HG03575 (cell line): ENCODE results near the gene NMB.
"Not testable (repeated sequence)": the region's sequence is repeated elsewhere in the genome, so short reads cannot be mapped to it uniquely, and the experiment has no call there.

Source experiments
- ATAC-seq: cut with Tn5 transposase; IDR thresholded peaks from one replicate; pipeline ENCODE4 v1.9.1; 2021; ENCODE audit not compliant: unreplicated experiment, insufficient number of reproducible peaks, low FRiP score; ENCODE audit errors: extremely low read depth

Gene NMB, protein sequence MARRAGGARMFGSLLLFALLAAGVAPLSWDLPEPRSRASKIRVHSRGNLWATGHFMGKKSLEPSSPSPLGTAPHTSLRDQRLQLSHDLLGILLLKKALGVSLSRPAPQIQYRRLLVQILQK

DNA sequence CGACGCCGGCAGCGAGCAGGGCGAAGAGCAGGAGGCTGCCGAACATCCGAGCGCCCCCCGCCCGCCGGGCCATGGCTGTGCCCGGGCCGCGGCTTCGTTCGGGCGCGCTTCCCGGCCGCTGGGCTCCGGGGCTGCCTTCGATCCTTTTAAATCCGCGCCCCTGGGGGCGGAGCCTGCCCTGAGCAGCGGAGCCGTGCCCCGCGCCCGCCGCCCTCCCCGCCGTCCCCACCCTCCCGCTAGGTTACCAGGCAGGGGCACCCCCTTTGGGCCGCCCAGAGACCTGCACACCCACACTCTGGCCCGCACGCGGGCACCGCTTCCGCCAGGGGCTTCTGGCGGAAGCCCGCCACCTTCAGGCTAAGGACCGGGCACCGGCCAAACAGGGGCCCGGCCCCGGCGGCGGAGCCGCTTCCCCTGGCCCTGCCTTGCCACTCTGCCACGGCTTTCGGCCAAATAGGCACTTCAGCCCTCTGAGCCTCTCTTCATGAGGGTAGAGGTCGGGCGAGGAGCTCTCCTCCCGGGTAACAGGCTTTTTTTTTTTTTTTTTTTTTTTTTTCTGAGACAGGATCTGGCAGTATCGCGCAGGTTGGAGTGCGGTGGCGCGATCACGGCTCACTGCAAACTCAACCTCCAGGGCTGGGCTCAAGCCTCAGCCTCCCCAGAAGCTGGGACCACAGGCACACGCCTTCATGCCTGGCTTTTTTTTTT, at the start of gene NMB:
NMB (minus strand) TSS at position 120 of the 708 bp plus-strand sequence; CDS start at position 73, 47 bp downstream.
- no peak for ATAC-seq

DNA sequence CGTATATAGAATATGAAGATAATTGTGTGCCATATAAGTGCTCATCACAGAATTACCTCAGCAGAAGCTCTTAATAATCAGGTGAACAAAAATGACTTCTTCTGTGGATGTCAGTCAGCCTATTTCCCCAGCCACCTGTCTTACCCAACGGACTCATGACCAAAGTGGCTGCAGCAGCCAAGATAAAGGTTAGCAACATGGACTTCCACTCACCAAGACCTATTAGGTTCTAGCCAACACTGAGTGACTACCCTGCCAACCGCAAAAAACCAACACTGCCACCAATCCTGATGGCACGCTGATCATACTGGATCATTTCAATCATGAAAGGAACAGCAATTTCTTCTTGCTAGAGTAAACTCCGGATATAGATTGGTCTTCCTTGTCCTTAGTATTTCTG, 45.8 kb upstream of the NMB start:
- no peak for ATAC-seq

DNA sequence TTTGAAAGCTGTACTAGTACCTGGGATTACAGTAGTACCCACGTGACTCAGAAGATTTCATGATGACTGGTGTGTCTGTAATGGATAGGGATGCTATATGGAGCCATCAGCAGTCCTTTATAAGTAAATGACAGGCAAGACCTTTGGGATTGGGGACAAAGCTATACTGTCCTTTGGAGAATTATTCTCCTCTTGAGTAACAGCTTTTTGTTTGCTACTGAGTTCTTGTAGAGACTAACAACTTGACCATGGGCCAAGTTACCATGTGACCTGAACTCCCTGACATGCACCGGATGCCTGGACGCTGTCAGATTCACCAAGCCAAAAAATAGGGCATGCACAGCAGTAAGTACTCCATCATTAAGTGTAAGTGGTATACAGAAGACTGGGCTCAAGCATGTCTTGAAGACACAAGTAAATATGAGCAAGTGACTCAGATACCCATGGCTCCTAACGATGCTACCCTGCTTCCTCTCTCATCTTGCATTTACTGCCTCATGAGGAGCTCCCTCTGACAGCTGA, 45.0 kb upstream of the NMB start:
- no peak for ATAC-seq

DNA sequence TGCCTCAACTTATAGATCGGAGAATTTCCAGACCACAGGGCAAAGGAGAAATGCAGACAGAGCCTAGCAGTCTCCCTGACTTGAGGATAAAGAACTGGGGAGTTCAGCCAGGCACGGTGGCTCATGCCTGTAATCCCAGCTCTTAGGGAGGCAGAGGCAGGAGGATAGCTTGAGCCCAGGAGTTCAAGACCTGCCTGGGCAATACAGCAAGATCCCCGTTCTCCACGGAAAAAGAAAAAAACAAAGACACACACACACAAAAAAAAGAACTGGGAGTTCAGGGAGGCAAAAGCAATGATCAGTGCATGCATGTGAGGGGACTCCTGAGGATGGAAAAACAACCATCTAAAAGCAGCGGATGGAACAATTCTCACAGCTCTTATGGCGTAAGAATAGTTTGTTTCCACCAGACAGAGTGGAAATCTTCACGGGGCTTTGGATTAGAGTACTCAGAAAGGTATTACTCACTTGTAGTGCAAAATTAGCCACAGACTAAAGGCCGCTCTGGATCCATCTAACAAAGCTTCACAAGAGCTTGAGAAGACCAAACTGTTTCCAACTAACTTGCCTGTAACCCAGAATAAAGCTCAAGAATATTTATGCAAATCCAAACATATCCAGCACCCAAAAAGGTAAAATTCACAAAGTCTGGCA, 41.7 kb upstream of the NMB start:
- no peak for ATAC-seq

DNA sequence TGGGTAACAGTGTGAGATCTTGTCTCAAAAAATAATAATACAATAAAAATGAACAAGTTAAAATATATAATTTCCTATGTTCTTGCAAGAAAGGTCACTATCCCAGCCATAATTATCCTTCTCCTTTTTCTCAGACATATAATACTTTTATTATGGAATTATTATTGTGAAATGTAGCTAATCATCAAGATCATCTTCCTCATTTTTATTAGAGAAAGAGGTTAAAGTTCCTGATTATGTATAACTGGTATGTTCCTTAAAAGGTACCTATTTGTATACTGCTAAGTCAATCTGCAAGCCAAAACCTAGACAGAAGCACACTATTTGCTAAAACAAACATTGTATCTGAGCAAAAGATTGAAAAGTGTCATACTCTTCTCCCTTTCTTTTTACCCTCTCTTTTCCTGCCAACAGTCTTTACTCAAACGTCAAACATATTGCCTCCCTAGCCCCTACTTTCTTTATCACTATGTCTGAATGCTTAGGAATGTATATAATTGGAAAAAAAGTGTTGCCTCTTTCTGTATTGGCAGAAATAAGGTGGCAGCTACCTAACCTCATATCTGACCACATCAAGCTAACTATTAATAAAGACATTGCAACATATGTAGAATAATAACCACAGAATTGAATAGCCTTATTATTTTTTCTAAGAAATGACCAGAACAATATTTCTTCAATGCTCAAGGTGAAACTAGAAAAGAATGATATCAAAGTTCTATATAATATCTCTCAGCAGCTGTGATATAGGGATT, 39.4 kb upstream of the NMB start:
- no peak for ATAC-seq

DNA sequence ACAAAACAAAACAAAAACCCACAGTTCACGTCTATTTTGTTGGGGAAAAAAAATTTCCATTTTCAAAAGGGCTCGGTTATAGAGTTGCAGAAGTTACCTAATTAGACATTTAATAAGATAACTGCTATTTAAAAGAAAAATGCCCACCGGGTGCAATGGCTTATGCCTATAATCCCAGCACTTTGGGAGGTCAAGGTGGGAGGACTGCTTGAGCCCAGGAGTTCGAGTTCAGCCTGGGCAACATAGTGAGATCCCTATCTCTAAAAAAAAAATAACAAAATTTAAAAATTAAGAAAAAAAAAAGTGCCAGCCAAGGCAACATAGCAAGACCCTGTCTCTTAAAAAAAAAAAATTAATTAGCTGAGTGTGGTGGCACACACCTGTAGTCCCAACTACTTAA, 38.8 kb upstream of the NMB start:
- ATAC-seq = no peak

DNA sequence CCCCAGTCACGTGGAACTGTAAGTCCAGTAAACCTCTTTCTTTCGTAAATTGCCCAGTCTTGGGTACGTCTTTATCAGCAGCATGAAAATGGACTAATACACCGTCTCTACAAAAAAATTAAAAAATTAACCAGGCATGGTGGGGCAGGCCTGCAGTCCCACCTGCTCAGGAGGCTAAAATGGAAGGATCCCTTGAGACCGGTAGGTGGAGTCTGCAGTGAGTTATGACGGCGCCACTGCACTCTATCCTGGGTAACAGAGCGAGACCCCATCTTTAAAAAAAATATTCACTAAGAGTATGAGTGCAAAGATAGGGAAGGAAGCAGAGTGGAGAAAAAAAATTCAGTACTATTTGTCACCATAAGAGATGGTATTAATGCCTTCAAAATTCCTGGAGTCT, 32.3 kb upstream of the NMB start:
- ATAC-seq = no peak

DNA sequence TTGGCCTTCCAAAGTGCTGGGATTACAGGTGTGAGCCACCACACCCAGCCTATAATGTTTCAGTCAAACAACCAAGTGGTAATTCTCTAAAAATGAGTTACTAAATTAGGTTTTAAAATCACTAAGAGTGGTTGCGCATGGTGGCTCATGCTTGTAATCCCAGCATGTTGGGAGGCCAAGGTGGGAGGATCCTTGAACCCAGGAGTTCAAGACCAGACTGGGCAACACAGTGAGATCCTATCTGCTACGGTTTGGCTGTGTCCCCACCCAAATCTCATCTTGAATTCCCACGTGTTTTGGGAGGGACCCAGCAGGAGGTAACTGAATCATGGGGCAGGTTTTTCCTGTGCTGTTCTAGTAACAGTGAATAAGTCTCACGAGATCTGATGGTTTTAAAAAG, 31.9 kb upstream of the NMB start:
- ATAC-seq = no peak

DNA sequence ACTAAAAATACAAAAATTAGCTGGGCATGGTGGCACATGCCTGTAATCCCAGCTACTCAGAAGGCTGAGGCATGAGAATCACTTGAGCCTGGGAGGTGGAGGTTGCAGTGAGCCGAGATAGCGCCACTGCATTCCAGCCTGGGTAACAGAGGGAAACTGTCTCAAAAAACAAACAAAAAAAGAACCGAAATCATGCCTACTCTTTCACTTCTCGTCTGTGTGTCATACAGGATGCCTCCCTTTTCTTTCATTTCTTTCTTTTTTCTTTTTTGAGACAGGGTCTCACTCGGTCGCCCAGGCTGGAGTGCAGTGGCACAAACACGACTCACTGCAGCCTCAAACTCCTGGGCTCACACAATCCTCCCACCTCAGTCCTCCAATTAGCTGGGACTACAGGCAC, 28.4 kb upstream of the NMB start:
- not testable (repeated sequence) for ATAC-seq

DNA sequence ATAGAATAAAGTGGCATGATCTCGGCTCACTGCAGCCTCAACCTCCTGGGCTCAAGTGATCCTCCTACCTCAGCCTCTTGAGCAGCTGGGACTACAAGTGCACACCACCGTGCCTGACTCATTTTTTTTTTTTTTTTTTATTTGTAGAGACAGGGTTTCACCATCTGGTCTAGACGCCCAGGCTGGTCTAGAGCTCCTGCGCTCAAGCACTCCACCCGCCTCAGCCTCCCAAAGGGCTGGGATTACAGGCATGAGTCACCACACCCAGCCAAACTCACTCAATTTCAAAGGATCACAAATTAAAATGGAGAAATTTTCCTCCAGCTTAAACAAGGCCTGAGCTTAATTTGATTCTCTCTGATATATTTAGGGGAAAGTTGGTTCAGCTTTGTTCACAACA, 27.3 kb upstream of the NMB start:
- ATAC-seq = no peak

DNA sequence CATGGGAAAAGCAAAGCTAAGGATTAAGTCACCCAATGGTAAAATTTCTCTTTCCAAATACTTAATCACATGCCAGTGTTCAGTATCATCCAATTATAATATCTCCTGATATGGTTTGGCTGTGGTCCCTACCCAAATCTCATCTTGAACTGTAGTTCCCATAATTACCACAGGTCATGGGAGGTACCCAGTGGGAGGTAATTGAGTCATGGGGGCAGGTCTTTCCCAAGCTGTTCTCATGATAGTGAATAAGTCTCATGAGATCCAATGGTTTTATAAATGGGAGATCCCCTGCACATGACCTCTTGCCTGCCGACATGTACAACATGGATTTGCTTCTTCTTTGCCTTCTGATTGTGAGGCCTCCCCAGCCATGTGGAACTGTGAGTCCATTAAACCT, 26.1 kb upstream of the NMB start:
- ATAC-seq = no peak

DNA sequence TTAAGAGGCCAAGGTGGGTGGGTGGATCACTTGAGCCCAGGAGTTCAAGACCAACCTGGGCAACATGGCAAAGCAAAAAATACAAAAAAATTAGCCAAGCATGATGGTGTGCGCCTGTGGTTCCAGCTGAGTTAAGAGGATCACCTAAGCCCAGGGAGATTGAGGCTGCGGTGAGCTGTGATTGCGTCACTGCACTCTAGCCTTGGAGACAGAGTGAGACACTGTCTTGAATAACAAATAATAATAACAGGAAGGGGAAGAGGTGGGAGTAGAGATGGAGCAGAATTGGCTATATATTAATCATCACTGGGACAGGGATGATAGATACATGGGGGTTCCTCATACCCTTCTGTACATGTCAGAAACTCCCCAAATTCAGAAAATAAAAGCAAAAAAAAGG, 23.8 kb upstream of the NMB start:
- ATAC-seq = no peak

DNA sequence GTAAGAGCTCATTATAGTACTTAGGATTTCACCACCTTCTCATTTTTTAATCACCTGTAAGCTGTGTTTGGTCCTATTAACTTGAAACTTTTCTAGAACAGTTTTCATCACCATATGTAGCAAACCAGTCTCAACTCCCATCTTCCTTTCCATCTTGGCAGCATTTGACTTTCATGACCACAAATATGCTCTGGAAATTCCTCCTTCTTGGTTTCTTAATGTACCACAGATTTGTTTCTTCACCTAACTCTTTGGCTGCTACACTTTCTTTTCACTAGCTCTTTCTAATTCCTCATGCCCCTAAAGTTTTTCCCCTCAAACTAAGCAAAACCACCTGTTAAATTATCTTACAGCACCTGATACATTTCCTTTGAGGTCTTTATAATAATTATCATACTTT, 13.2 kb upstream of the NMB start:
- no peak for ATAC-seq

DNA sequence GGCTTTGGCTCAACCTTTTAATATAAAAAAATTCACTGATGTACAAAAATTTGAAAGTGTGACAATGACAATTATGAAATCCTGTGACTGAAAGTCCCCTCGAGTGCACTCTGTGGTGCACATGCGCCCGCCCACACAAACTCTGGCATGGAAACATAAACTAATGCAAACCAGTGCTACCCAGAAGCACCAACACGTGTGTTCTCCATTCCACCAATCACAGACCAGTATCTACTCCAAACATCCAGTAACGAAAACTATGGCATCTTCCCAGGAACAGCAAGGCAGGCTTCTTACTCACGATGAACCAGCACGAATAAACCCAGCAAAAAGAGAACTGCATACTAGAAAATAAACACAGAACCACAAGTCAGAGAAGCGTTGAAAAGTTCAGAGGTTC, 11.7 kb upstream of the NMB start:
- ATAC-seq = no peak

DNA sequence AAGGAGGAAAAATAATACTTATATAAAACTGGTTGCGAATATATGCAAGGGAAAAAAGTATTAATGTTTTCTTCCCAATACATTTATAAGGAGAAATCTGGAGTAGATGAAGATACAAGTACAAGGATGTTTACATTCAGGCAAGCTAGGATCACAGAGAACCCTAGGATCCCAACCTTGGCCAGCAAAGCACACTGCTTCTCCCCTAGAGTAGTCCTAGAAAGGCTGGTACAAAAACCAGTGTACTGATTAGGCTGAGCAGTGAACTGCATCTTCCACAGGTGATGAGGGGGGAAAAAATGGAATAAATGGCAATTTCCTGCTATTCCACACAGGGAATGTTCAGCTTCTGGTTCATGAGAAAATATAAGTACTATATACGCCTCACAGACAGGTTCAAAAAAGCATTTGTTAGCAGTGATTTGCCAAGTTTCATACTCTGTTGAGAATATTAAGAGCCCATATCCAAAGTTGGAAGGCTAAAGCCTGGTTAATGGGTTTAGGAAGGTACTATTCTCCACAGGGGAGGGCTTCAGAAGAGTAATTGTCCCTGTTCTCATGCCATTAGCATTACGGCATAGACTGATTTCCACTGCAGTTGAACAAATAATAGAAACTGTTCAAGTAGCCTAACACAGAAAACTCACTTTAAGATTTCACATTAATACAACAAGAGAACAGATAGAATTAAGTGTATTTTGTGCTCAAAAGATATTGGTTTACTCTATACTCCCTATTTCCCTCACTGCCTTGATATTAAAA, 10.4 kb upstream of the NMB start:
- ATAC-seq = no peak

DNA sequence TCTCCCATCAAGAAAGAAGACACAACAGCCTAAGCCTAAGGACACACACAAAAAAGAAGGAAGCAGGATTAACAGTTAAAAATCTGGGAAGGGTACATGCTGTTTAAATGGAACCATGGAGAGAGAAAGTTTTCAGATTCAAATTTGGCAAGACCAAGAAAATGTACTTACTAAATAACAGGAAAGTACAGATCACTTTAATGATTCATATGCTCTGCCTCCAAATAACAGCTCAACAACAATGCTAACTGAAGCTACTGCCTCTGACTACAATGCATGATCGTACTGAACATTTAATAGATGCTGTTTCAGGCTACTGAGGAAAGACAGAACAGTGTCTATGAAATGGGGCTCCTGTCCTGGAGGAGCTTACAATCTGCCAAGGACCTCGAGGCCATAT, 8.4 kb upstream of the NMB start:
- no peak for ATAC-seq

DNA sequence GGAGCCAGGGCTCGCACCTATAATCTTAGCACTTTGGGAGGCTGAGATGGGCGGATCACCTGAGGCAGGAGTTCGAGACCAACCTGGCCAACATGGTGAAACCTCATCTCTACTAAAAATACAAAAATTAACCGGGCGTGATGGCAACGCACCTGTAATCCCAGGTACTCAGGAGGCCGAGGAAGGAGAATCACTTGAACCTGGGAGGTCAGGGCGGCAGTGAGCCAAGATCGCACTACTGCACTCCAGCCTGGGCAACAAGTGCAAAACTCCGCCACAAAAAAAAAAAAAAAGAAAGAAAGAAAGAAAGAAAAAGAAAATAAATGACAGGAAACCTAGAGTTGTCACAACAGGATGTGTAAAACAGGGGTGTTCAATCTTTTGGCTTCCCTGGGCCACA, 3.0 kb upstream of the NMB start:
- ATAC-seq = no peak

DNA sequence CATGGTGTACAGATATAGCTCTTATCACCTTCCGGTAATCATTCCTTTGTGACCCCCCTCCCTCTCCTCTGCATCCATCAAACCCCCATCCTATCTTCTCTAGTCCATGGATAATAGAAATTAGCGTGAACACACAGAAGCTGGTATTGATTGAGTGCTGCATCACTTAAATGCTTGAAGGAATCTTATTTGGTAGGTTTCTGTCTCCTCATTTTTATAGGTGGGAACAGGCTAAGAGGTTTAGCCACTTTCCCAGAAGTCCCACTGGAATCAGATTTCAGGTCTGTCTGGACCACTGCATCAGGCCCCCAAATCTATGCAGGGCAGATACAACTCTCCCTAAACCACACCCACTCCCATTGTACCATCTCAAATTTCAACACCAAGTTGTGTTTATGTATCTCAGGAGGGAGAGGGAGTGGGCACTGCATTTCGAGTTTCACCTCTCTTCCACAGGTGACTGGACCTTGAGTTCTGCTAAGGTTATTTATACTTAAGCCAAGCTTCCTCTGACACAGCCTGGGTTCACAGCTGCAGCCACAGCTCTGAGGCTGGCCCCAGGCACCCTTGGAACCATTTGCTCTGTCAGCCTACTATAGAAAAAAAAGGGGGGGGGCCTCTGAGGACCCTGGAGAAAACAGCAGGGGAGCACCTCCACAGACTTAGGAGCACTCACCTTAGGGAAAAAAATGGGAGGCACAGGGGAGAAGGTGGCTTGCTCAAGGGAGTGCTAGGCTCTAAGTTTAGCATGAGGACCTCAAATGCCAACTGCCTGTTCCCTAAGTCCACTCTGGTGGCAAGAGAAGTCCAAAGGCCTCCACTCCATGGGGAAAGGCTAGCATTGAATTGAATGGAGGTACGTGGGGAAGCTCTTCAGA, 2.1 kb upstream of the NMB start:
- no peak for ATAC-seq
